ENCODE data around the gene WWC1. TPM values are rescaled to one million over a fixed set of nuclear protein-coding genes. Genes with fewer than 3 reads are reported as not detected.

Gene WWC1
- total and polyA plus RNA-seq, 2 donors: 0.66 to 6.0 TPM

DNA sequence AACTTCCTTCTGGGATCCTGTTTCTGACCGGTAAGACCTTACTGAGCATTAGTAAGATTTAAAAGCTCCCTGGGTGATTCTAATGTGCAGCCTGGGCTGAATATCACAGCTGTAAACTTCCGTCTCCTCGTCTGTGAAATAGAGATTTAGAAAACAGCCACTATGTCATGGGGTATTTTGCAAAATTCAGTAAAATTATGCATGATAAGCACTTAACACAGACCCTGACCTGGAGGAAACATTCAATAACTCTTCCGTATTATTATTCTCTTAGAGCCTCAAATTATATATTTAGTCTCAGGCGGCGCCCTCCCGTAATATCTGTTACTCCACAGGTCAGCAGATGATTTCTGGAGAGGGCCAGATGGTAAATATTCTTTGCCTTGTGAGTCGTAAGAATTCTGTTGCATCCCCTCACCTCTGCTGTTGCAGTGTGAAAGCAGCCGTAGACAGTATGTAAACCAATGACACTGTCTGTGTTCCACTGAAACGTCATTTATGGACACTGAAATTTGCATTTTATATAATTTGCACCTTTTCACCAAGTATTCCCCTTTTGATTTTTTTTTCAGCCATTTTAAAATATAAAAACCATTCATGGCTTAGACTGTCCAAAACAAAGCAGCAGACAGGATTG is 155.7 kb downstream of the WWC1 start:
- Histone ChIP-seq H3K27ac (ENCODE audit: low read depth in 1 of 2, low read length in 1 of 2) (no peak overlapping the region), H3K4me1 (ENCODE audit: control insufficient read depth in 2 of 2, insufficient read depth in 2 of 2, low read length in 2 of 2) (no peaks in the 10 kb centered on the region), H3K9me3 (ENCODE audit: control insufficient read depth in 2 of 2, insufficient read depth in 1 of 2, low read length in 1 of 2) (no peaks in the 10 kb centered on the region), H3K27me3 (ENCODE audit: control insufficient read depth in 2 of 2, insufficient read depth in 1 of 2, low read length in 1 of 2) (peaks cover 0 to 2% of the 10 kb centered on the region in 2 donors), H3K36me3 (ENCODE audit: control insufficient read depth in 2 of 2, insufficient read depth in 2 of 2, low read length in 1 of 2) (no peaks in the 10 kb centered on the region), H3K4me3 (ENCODE audit: low read length in 2 of 2) (no peak overlapping the region)
- no peak for DNase-seq (ENCODE audit: low read depth in 6 of 9, low spot score in 9 of 9)
- 91% methylated on average over 10 of the region's 10 CpGs for WGBS

GRCh38 chr5:168447808-168448207 is 156.4 kb downstream of the WWC1 start:
- H3K4me3 ChIP-seq (ENCODE audit: low read length in 2 of 2): no peak overlapping the region
- peaks cover 0 to 2% of the 10 kb centered on the region in 2 donors for H3K27me3 ChIP-seq (ENCODE audit: control insufficient read depth in 2 of 2, insufficient read depth in 1 of 2, low read length in 1 of 2)
- no peaks in the 10 kb centered on the region for H3K9me3 ChIP-seq (ENCODE audit: control insufficient read depth in 2 of 2, insufficient read depth in 1 of 2, low read length in 1 of 2)
- whole genome bisulfite sequencing: 91% methylated on average over 4 of the region's 4 CpGs
- no peak for DNase-seq (ENCODE audit: low read depth in 6 of 9, low spot score in 9 of 9)
- H3K27ac ChIP-seq (ENCODE audit: low read depth in 1 of 2, low read length in 1 of 2): no peak overlapping the region
- H3K36me3 ChIP-seq (ENCODE audit: control insufficient read depth in 2 of 2, insufficient read depth in 2 of 2, low read length in 1 of 2): no peaks in the 10 kb centered on the region
- H3K4me1 ChIP-seq (ENCODE audit: control insufficient read depth in 2 of 2, insufficient read depth in 2 of 2, low read length in 2 of 2): no peaks in the 10 kb centered on the region

GRCh38 chr5:168449166-168449565 is 157.7 kb downstream of the WWC1 start:
- Histone ChIP-seq H3K27ac (ENCODE audit: low read depth in 1 of 2, low read length in 1 of 2) (no peak overlapping the region), H3K9me3 (ENCODE audit: control insufficient read depth in 2 of 2, insufficient read depth in 1 of 2, low read length in 1 of 2) (no peaks in the 10 kb centered on the region), H3K36me3 (ENCODE audit: control insufficient read depth in 2 of 2, insufficient read depth in 2 of 2, low read length in 1 of 2) (no peaks in the 10 kb centered on the region), H3K4me1 (ENCODE audit: control insufficient read depth in 2 of 2, insufficient read depth in 2 of 2, low read length in 2 of 2) (no peaks in the 10 kb centered on the region), H3K27me3 (ENCODE audit: control insufficient read depth in 2 of 2, insufficient read depth in 1 of 2, low read length in 1 of 2) (peaks cover 0 to 2% of the 10 kb centered on the region in 2 donors), H3K4me3 (ENCODE audit: low read length in 2 of 2) (no peak overlapping the region)
- DNase-seq (ENCODE audit: low read depth in 6 of 9, low spot score in 9 of 9): no peak
- WGBS: 91% methylated on average over 2 of the region's 2 CpGs

- H3K4me3 ChIP-seq (ENCODE audit: low read length in 2 of 2): no peak overlapping the region
- no peaks in the 10 kb centered on the region for H3K27me3 ChIP-seq (ENCODE audit: control insufficient read depth in 2 of 2, insufficient read depth in 1 of 2, low read length in 1 of 2)
- H3K9me3 ChIP-seq (ENCODE audit: control insufficient read depth in 2 of 2, insufficient read depth in 1 of 2, low read length in 1 of 2): no peaks in the 10 kb centered on the region
- DNase-seq (ENCODE audit: low read depth in 6 of 9, low spot score in 9 of 9): no peak
- WGBS: 93% methylated on average over 3 of the region's 3 CpGs
- no peaks in the 10 kb centered on the region for H3K36me3 ChIP-seq (ENCODE audit: control insufficient read depth in 2 of 2, insufficient read depth in 2 of 2, low read length in 1 of 2)
- no peaks in the 10 kb centered on the region for H3K4me1 ChIP-seq (ENCODE audit: control insufficient read depth in 2 of 2, insufficient read depth in 2 of 2, low read length in 2 of 2)
- H3K27ac ChIP-seq (ENCODE audit: low read depth in 1 of 2, low read length in 1 of 2): no peak overlapping the region
Measured at GRCh38 chr5:168451565-168451964, 160.1 kb downstream of the WWC1 start.

- WGBS: 98% methylated on average over 12 of the region's 12 CpGs
- Histone ChIP-seq H3K9me3 (ENCODE audit: control insufficient read depth in 2 of 2, insufficient read depth in 1 of 2, low read length in 1 of 2) (no peaks in the 10 kb centered on the region), H3K27ac (ENCODE audit: low read depth in 1 of 2, low read length in 1 of 2) (no peak overlapping the region), H3K36me3 (ENCODE audit: control insufficient read depth in 2 of 2, insufficient read depth in 2 of 2, low read length in 1 of 2) (no peaks in the 10 kb centered on the region), H3K27me3 (ENCODE audit: control insufficient read depth in 2 of 2, insufficient read depth in 1 of 2, low read length in 1 of 2) (no peaks in the 10 kb centered on the region), H3K4me1 (ENCODE audit: control insufficient read depth in 2 of 2, insufficient read depth in 2 of 2, low read length in 2 of 2) (no peaks in the 10 kb centered on the region), H3K4me3 (ENCODE audit: low read length in 2 of 2) (no peak overlapping the region)
- no peak for DNase-seq (ENCODE audit: low read depth in 6 of 9, low spot score in 9 of 9)
Measured at GRCh38 chr5:168455201-168455600, 163.8 kb downstream of the WWC1 start.

GRCh38 chr5:168457542-168457941 is 166.1 kb downstream of the WWC1 start:
- Histone ChIP-seq H3K9me3 (ENCODE audit: control insufficient read depth in 2 of 2, insufficient read depth in 1 of 2, low read length in 1 of 2) (no peaks in the 10 kb centered on the region), H3K36me3 (ENCODE audit: control insufficient read depth in 2 of 2, insufficient read depth in 2 of 2, low read length in 1 of 2) (no peaks in the 10 kb centered on the region), H3K27me3 (ENCODE audit: control insufficient read depth in 2 of 2, insufficient read depth in 1 of 2, low read length in 1 of 2) (no peaks in the 10 kb centered on the region), H3K4me1 (ENCODE audit: control insufficient read depth in 2 of 2, insufficient read depth in 2 of 2, low read length in 2 of 2) (no peaks in the 10 kb centered on the region), H3K4me3 (ENCODE audit: low read length in 2 of 2) (no peak overlapping the region), H3K27ac (ENCODE audit: low read depth in 1 of 2, low read length in 1 of 2) (no peak overlapping the region)
- 97% methylated on average over 3 of the region's 3 CpGs for WGBS
- no peak for DNase-seq (ENCODE audit: low read depth in 6 of 9, low spot score in 9 of 9)

DNA sequence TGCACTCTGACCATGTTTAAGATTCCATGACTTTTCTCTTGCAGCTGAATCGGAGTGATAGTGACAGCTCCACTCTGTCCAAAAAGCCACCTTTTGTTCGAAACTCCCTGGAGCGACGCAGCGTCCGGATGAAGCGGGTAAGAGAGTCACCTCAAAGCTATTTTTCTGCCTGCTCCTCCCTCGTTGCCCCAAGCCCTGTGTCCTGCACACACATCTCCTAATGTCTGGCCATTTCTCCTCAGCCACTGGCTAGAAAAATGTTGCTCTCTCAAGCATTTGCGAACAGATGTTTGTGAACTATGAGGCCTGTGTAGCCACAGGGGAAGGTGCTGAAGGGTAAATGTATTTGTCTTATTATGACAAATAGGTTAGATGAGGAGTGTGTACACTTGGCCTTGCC is 169.2 kb downstream of the WWC1 start:
- no peaks in the 10 kb centered on the region for H3K27me3 ChIP-seq (ENCODE audit: control insufficient read depth in 2 of 2, insufficient read depth in 1 of 2, low read length in 1 of 2)
- H3K9me3 ChIP-seq (ENCODE audit: control insufficient read depth in 2 of 2, insufficient read depth in 1 of 2, low read length in 1 of 2): no peaks in the 10 kb centered on the region
- H3K4me3 ChIP-seq (ENCODE audit: low read length in 2 of 2): no peak overlapping the region
- H3K4me1 ChIP-seq (ENCODE audit: control insufficient read depth in 2 of 2, insufficient read depth in 2 of 2, low read length in 2 of 2): no peaks in the 10 kb centered on the region
- no peak for DNase-seq (ENCODE audit: low read depth in 6 of 9, low spot score in 9 of 9)
- H3K36me3 ChIP-seq (ENCODE audit: control insufficient read depth in 2 of 2, insufficient read depth in 2 of 2, low read length in 1 of 2): no peaks in the 10 kb centered on the region
- WGBS: 97% methylated on average over 9 of the region's 9 CpGs
- H3K27ac ChIP-seq (ENCODE audit: low read depth in 1 of 2, low read length in 1 of 2): no peak overlapping the region

DNA sequence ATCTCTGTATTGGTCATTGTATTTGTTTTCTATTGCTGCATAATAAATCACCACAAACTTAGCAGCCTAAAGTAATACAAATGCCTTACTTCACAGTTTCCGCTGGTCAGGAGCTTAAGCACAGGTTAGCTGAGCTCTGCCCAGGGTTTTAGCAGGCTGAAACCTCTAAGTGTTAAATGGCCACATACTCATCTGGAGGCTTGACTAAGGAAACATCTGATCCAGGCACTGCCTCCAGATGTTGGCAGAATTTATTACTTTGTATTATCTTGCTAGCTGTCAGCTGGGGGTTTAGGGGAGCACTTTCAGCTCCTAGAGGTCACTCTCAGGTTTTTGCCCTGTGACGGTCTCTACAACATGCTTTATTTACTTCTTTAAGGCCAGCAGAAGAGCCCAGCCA is 171.6 kb downstream of the WWC1 start:
- no peaks in the 10 kb centered on the region for H3K27me3 ChIP-seq (ENCODE audit: control insufficient read depth in 2 of 2, insufficient read depth in 1 of 2, low read length in 1 of 2)
- DNase-seq (ENCODE audit: low read depth in 6 of 9, low spot score in 9 of 9): no peak
- no peaks in the 10 kb centered on the region for H3K4me1 ChIP-seq (ENCODE audit: control insufficient read depth in 2 of 2, insufficient read depth in 2 of 2, low read length in 2 of 2)
- no peak overlapping the region for H3K27ac ChIP-seq (ENCODE audit: low read depth in 1 of 2, low read length in 1 of 2)
- H3K9me3 ChIP-seq (ENCODE audit: control insufficient read depth in 2 of 2, insufficient read depth in 1 of 2, low read length in 1 of 2): no peaks in the 10 kb centered on the region
- H3K4me3 ChIP-seq (ENCODE audit: low read length in 2 of 2): no peak overlapping the region
- no peaks in the 10 kb centered on the region for H3K36me3 ChIP-seq (ENCODE audit: control insufficient read depth in 2 of 2, insufficient read depth in 2 of 2, low read length in 1 of 2)
- WGBS: 98% methylated on average over 2 of the region's 2 CpGs

GRCh38 chr5:168464214-168464613 is 172.8 kb downstream of the WWC1 start:
- Histone ChIP-seq H3K4me1 (ENCODE audit: control insufficient read depth in 2 of 2, insufficient read depth in 2 of 2, low read length in 2 of 2) (no peaks in the 10 kb centered on the region), H3K9me3 (ENCODE audit: control insufficient read depth in 2 of 2, insufficient read depth in 1 of 2, low read length in 1 of 2) (no peaks in the 10 kb centered on the region), H3K36me3 (ENCODE audit: control insufficient read depth in 2 of 2, insufficient read depth in 2 of 2, low read length in 1 of 2) (no peaks in the 10 kb centered on the region), H3K27me3 (ENCODE audit: control insufficient read depth in 2 of 2, insufficient read depth in 1 of 2, low read length in 1 of 2) (no peaks in the 10 kb centered on the region), H3K4me3 (ENCODE audit: low read length in 2 of 2) (no peak overlapping the region), H3K27ac (ENCODE audit: low read depth in 1 of 2, low read length in 1 of 2) (no peak overlapping the region)
- no peak for DNase-seq (ENCODE audit: low read depth in 6 of 9, low spot score in 9 of 9)
- WGBS: 55% methylated on average over 5 of the region's 5 CpGs

All from thymus (tissue), 11 donors.